ENCODE results near the gene PMEL. TPM values are rescaled to one million over a fixed set of nuclear protein-coding genes. Genes with fewer than 3 reads are reported as not detected.

The PMEL gene
- total RNA-seq, 1 experiment from 2014 or later = not detected

- no peaks in the 10 kb centered on the region for H3K9me3 Mint-ChIP-seq (ENCODE audit: unreplicated experiment)
- no TSS peak for BruUV-seq (replicated peaks)
- H3K27me3 Mint-ChIP-seq (ENCODE audit: insufficient read depth, unreplicated experiment) = no peaks in the 10 kb centered on the region
- peaks cover 30% of the 10 kb centered on the region for H3K4me1 Mint-ChIP-seq (ENCODE audit: insufficient read depth, unreplicated experiment)
- peak overlapping the region; percentile 52 for H3K27ac Mint-ChIP-seq (ENCODE audit: low read depth, unreplicated experiment)
- ChIA-PET POLR2A (interaction anchor here (0.6 to 4.7 kb wide), 8 partner anchors 8 to 196 kb away, joined by 3 to 23 read pairs (median 3); no protein-coding TSS in a partner anchor), CTCF (interaction anchor here (0.6 to 4.8 kb wide), 7 partner anchors 10 to 147 kb away, joined by 3 to 34 read pairs (median 4); partner anchors contain the start of genes DGKA and PYM1)
- no peak for DNase-seq (ENCODE audit: unreplicated experiment)
- H3K4me3 Mint-ChIP-seq (ENCODE audit: unreplicated experiment) = no peak overlapping the region
- TF ChIP-seq CTCF (IDR thresholded peaks at IDR 0.05; ENCODE audit: unreplicated experiment) = no peak
- peaks cover 93% of the 10 kb centered on the region for H3K36me3 Mint-ChIP-seq (ENCODE audit: insufficient read depth, unreplicated experiment)
- intact Hi-C loops (cut with micrococcal nuclease) = no loop called here
Measured at GRCh38 chr12:55942577-55943136, 23.2 kb downstream of the PMEL start.

- DNase-seq (ENCODE audit: unreplicated experiment) = no peak
- no peak overlapping the region for H3K4me3 Mint-ChIP-seq (ENCODE audit: unreplicated experiment)
- intact Hi-C loops (cut with micrococcal nuclease) = no loop called here
- H3K36me3 Mint-ChIP-seq (ENCODE audit: insufficient read depth, unreplicated experiment) = peaks cover 93% of the 10 kb centered on the region
- BruUV-seq (replicated peaks) = no TSS peak
- ChIA-PET POLR2A (interaction anchor here (0.7 to 4.7 kb wide), 4 partner anchors 7 to 195 kb away, joined by 3 to 23 read pairs (median 4); no protein-coding TSS in a partner anchor), CTCF (interaction anchor here (0.6 to 8.0 kb wide), 10 partner anchors 9 to 1511 kb away, joined by 3 to 108 read pairs (median 4); partner anchors contain the start of genes DGKA and PYM1)
- peaks cover 36% of the 10 kb centered on the region for H3K4me1 Mint-ChIP-seq (ENCODE audit: insufficient read depth, unreplicated experiment)
- no peaks in the 10 kb centered on the region for H3K27me3 Mint-ChIP-seq (ENCODE audit: insufficient read depth, unreplicated experiment)
- no peak overlapping the region for H3K27ac Mint-ChIP-seq (ENCODE audit: low read depth, unreplicated experiment)
- no peaks in the 10 kb centered on the region for H3K9me3 Mint-ChIP-seq (ENCODE audit: unreplicated experiment)
- TF ChIP-seq CTCF (IDR thresholded peaks at IDR 0.05; ENCODE audit: unreplicated experiment) = no peak
Measured at GRCh38 chr12:55942055-55942454, 23.8 kb downstream of the PMEL start.

GRCh38 chr12:55940065-55940732 lies 25.6 kb downstream of the PMEL start:
- no peaks in the 10 kb centered on the region for H3K9me3 Mint-ChIP-seq (ENCODE audit: unreplicated experiment)
- peak; percentile 91 for DNase-seq (ENCODE audit: unreplicated experiment)
- TF ChIP-seq CTCF (IDR thresholded peaks at IDR 0.05; ENCODE audit: unreplicated experiment) = peak; percentile 85
- peak overlapping the region; percentile 48 for H3K4me3 Mint-ChIP-seq (ENCODE audit: unreplicated experiment)
- H3K36me3 Mint-ChIP-seq (ENCODE audit: insufficient read depth, unreplicated experiment) = peaks cover 89% of the 10 kb centered on the region
- CTCF ChIA-PET = interaction anchor here (0.6 to 8.0 kb wide), 26 partner anchors 9 to 206 kb away, joined by 3 to 108 read pairs (median 4); partner anchors contain the start of genes DGKA, ORMDL2, PYM1 and SARNP
- H3K27ac Mint-ChIP-seq (ENCODE audit: low read depth, unreplicated experiment) = peak overlapping the region; percentile 52
- BruUV-seq (replicated peaks) = no TSS peak
- peaks cover 49% of the 10 kb centered on the region for H3K4me1 Mint-ChIP-seq (ENCODE audit: insufficient read depth, unreplicated experiment)
- intact Hi-C loops (cut with micrococcal nuclease) = loop anchor here (1.0 to 2.0 kb wide), 3 partner anchors 10 to 201 kb away; partner anchors contain the start of gene SARNP
- POLR2A ChIA-PET = interaction anchor here (0.6 to 5.9 kb wide), 15 partner anchors 9 to 328 kb away, joined by 3 to 53 read pairs (median 5); partner anchors contain the start of genes CD63, DGKA, DNAJC14 and ORMDL2
- H3K27me3 Mint-ChIP-seq (ENCODE audit: insufficient read depth, unreplicated experiment) = no peaks in the 10 kb centered on the region

All from MCF 10A (cell line).